Right lobe of liver (tissue), 4 donors: ENCODE data around the gene PUS7.

Source experiments
- CTCF ChIP-seq, 4 donors: fragments of 200-600 bp in 3 of 4; fragments of 450-650 bp in 1 of 4; IDR thresholded peaks; one replicate each; pipeline versions ENCODE4 v1.5.1 to v1.8.0; 2016 to 2022; ENCODE audit warnings: antibody characterized with exemption in 4 of 4, mild to moderate bottlenecking in 2 of 4
- POLR2A ChIP-seq: fragments of 450-650 bp; IDR thresholded peaks from one replicate; pipeline ENCODE4 v1.6.1; 2017; ENCODE audit warnings: antibody characterized with exemption, mild to moderate bottlenecking
- donor health status: DM: no; HTN: no; CAD: no.
- donor health status: DM: no; HTN: no; CAD: no.
- donor health status: DM: no; HTN: yes; CAD: no.

- no peak for TF ChIP-seq POLR2A
- TF ChIP-seq CTCF (IDR thresholded peaks at IDR 0.05): no peak
Observed at GRCh38 chr7:105530126-105530525, 8.1 kb upstream of the PUS7 start.
